AG10803 (cell line): ENCODE results near the gene FAM47E.

Source experiments
- DNase-seq: peaks from one replicate; pipeline ENCODE4 v3.0.0; 2010; ENCODE audit warnings: low read depth
- H3K4me3 ChIP-seq: 2 replicates; pipeline ENCODE4 v1.5.1; 2011; ENCODE audit warnings: mild to moderate bottlenecking, low read length, control low read depth
- TF ChIP-seq, protein P1 (sequence below): conservative IDR thresholded peaks from 2 replicates; pipeline ENCODE4 v1.5.1; 2011; ENCODE audit warnings: mild to moderate bottlenecking, low read length, control low read depth, inconsistent platforms

FAM47E gene

DNA sequence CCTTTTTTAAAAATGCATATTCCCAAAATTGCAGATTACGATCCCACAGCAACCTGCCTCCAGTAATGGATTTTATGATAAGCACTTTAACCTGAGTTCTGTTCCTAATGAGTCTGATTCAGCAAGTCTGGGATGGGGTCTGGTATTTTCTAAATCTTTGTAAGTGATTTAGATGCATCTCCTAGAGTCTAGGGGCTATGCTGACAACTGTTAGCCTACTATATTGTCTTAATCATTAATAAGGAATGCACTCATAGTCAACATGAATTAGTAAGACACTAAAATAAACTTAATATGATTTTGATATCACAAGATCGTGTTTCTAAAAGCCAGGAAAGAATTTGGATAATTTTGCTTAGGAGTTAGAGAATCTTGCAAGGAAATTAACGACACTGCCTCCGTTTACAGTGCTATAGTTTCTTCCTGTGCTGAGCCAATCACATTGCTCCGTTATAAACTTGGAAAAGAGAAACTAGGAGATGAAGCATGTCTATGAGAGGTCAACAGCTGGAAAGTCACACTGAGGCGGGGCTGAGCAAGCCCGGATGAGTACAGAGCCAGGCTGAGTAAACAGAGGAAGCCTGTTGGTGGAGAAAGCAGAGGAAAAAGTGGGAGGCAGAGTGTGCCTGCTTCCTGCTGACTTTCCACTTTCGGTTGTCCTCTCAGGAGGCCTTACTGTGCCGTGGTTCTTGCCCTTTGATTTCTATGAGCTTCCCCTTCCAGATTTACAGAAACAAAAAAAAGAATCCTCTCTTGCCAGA, 43.3 kb upstream of the FAM47E start:
- H3K4me3 ChIP-seq, result peak overlapping the region; percentile 38
- TF ChIP-seq, protein P1, sequence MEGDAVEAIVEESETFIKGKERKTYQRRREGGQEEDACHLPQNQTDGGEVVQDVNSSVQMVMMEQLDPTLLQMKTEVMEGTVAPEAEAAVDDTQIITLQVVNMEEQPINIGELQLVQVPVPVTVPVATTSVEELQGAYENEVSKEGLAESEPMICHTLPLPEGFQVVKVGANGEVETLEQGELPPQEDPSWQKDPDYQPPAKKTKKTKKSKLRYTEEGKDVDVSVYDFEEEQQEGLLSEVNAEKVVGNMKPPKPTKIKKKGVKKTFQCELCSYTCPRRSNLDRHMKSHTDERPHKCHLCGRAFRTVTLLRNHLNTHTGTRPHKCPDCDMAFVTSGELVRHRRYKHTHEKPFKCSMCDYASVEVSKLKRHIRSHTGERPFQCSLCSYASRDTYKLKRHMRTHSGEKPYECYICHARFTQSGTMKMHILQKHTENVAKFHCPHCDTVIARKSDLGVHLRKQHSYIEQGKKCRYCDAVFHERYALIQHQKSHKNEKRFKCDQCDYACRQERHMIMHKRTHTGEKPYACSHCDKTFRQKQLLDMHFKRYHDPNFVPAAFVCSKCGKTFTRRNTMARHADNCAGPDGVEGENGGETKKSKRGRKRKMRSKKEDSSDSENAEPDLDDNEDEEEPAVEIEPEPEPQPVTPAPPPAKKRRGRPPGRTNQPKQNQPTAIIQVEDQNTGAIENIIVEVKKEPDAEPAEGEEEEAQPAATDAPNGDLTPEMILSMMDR, result no peak
- DNase-seq, result peak; percentile 88

DNA sequence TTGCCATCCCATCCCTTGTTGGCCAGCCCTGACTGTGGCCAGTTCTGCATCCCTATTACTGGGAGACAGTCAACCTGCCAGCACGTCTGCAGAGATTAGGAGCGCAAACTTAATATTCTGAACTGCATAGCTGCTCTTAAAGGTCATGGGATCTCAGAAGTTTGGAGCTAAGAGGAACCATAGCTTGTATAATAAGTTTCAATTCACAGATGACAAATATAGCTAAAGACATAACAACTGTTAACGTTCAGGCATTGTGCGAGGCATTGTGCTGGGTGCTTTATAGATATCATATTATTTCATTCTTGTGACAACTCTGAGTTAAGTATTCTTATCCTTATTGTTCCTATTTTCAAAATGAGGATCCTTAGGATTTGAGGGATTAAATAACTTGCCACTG, 41.6 kb upstream of the FAM47E start:
- TF ChIP-seq, protein P1, result no peak
- no peak overlapping the region for H3K4me3 ChIP-seq
- DNase-seq, result no peak

DNA sequence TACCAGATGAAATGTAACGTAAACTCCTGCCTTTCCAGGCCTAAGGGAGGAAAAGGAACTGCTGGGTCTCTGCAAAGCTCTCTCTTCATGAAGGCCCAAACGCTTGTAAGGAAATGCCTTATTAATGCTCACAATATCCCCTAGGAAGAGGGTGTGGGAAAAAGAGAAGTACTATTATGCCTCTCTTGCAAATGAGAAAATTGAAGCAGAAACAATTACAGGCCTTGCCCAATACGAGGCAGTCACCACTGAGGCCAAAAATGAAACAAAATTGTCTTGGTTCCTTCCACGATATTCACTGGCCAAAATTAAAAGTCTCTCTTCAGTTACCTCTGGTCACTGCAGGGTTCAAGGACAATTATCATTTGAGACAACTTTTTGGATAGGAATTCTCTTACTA, 41.1 kb upstream of the FAM47E start:
- peak overlapping the region; percentile 23 for H3K4me3 ChIP-seq
- DNase-seq, result no peak
- TF ChIP-seq, protein P1, result no peak

DNA sequence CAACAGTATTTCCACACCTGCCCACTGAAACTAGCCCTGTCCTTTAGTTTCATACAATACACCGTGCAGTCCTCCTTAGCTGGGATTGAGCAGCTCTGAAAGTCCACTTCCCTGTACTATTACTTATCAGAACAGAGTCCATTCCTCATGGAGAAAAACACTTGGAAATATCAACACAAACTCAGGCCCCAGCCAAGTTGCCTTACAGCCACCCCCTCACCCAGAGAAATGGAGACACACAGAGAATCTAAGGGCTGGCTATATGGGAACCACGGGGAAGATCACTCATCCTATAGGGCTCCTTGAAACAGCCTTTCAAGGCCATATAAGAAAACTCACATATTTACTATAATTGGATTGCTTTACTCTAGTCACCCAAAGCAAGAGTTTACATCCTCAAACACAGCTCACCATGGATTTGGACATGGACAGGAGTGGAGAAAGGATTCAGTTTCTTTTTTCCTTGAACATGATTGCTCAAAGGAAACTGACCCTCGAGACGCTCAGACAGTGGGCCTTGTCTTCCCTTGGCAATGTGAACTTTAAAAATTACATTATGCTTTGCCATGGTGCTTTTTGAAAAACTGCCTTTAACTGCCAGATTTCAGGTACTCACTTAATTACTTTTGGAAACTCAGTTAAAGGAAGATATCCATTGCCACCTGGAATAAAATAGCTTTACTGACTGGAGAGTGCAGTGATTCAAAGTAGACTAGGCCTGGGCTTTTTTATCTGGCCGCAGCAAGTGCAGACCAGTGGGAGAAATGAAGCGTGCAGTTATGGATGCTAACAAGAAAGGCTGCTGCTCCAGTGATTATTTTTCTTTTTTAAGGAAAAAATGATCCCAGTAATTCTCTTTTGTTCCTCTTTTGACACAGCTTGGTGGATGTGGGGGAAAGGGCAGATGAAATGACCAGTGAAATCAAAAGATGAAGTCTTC, 39.5 kb upstream of the FAM47E start:
- TF ChIP-seq, protein P1, result no peak
- peak overlapping the region; percentile 85 for H3K4me3 ChIP-seq
- DNase-seq, result no peak

DNA sequence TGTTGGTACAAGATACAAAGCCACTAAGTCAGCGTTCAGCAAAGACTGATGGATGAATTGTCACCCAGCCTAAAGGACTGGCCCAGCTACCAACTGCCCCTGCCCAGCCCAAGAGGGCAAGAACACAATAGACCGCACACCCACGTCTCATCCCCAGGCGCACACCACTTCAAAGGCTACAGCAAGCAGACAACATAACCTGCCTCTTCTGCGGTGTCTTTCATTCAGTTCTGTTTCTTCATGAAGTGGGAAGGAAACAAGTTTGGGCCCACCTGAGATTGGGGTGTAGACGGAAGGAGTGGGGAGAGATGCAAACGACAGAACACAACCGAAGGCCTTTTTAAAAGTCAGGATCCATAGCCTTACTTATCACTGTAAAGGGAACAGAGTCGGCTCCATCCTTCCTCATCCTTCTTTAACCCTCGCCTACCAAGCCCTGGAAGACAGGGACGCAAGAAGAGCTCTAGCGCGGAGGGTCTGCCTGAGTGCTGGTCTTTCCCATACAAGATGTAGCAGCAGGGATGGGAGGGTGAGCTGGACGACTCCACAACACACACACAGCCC, 38.6 kb upstream of the FAM47E start:
- TF ChIP-seq, protein P1, result no peak
- DNase-seq, result peak; percentile 9
- H3K4me3 ChIP-seq, result peak overlapping the region; percentile 85

DNA sequence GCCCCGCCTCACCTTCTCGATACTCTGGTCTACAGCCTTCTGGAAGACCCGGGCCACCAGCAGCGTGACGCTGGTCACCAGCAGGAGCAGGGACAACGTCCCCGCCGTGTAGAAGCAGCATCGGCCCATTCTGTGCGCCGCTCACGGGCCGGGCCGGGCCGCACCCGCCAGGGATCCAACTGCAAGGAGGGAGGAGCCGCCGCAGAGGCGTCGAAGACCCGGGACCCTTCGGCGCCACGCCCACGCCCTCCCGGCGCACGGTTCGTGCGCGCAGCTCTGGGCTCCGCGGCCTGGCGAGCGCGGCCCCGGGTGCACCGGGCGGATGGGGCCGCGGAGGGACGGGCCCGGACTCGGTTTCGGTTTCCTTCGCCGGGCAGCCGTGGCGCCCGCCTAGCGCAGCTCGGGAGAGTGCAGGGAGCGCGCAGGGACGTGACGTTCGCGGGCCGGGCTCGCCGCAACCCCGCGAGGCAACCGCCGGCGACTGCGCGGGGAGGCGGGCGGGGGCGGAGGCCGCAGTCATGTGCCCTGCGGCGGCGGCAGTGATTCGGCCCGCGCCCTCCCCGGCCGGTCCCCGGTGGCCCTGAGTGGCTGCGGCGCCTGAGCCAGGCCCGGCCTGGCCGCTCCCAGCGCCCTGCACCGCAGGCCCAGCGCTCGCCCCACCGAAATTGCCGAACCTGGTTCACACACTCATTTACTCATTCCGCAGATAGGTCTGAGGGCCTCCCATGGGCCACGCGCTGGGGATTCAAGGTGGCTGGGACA, 37.9 kb upstream of the FAM47E start, which contains the start of gene SCARB2:
SCARB2 (minus strand) TSS at position 410 of the 762 bp plus-strand sequence; CDS start at position 129, 281 bp downstream.
- DNase-seq, result peak; percentile 87
- peak within 1 kb of the TSS; percentile 85 for H3K4me3 ChIP-seq
- TF ChIP-seq, protein P1, result no peak
